ENCODE measurements around the gene MXD4.

MXD4 gene, protein sequence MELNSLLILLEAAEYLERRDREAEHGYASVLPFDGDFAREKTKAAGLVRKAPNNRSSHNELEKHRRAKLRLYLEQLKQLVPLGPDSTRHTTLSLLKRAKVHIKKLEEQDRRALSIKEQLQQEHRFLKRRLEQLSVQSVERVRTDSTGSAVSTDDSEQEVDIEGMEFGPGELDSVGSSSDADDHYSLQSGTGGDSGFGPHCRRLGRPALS

DNA sequence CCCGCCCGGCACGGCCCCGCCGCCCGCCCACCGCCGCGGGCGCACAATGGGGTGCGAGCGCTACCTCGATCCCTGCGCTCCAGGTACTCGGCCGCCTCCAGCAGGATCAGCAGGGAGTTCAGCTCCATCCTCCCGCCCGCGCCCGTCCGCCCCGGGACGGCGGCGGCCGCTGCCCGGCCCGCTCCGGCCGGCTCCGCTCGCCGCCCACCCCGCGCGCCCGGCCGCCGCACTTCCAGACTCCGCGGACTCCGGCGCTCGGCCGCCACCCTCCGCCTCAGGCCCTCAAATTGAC is at the start of gene MXD4:
TSS of gene MXD4 (minus strand) at position 257 of the 292 bp plus-strand sequence. CDS start at position 128, 129 bp downstream.
- DNase-seq: no peak

DNA sequence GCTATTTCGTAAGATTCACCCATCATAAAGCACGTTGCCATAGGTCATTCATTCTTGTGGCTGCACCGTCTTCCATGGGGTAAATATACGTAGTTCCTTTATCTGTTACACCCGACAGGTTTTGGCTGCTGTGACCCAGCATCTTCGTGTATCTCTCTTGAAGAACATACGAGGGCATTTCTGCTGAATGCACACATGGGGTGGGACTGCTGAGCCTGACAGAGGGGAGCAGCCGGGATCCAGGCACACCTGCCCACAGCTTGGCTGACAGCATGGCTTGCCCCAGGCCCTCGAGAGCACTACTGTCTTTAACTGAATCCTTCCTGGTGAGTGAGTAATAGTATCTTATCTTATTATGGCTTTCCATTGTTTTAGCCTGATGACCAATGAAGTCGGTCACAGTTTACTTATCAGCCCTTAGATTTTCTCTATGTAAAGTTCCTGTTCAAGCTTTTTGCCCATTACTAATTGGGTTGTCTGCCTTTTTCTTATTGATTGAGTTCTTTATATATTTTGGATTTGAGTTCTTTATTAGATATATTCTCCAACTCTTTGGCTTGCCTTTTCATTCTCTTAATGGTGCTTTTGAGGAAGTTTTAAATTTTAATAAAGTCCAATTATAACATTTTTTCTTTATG is 45.0 kb upstream of the MXD4 start:
- DNase-seq: no peak

DNA sequence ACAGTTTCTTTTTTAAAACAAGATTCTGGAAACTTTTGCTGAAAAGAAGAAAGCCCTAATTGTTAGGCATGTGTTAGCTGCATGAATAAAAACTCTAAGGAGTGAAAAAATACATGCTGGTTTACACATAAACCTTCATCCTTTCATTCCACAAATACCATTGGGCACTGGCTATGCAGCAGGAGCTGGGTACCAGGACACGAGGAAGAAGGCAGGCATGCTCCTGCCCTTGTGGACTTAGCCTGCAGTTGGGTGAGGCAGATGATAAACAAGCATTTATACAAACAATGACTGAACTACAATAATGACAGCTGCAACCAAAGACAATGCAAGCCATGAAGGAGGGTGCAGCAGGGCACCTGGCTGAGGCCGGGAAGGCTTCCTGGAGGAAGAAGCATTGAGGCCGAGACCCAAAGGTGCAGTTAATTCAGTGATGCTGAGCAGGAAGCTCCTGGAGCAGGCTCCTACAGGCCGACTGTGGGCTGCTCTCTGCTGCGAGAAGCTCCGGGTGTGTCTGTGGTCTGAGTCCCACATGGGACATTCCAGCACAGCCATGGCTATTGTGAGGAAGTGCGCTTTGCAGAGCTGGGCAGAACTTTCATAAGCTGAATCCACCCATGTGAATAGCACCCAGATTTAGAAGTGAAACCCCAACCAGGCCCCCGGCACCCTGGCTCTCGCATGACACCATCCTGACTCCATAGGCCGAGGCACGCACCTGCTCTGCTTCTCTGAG is 44.0 kb upstream of the MXD4 start:
- no peak for DNase-seq

DNA sequence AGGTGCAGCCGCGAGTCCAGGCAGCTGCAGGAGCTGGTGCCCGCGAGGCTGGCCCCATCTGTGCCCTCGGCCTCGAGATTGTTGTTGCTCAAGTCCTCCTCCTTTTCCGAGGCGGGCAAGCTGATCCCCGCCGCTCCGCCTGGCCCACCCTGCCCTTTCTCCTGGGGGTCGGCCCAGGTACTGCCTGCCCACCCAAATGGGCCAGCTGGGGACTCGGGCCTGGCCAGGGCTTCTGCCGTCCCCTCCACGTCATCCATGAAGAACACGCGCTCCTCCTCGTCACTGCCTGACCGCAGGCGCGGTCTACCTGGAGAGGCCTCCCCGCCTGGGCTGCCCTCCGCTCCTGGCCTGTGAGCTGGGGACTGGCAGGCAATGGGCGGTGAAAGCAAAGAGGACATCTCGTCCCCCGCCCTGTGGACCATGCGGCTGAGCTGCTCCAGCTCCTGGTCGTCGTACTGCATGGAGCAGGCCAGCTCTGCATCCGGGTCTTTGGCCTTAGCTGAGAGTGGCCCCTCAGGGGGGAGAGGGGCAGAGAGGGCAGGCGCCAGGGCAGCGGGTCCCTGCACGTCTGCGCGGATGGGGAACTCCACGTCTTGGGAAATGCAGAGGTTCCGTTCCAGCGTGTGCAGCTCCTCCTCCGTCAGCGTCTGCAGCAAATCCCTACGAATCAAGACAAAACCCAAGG is 43.1 kb upstream of the MXD4 start:
- no peak for DNase-seq

DNA sequence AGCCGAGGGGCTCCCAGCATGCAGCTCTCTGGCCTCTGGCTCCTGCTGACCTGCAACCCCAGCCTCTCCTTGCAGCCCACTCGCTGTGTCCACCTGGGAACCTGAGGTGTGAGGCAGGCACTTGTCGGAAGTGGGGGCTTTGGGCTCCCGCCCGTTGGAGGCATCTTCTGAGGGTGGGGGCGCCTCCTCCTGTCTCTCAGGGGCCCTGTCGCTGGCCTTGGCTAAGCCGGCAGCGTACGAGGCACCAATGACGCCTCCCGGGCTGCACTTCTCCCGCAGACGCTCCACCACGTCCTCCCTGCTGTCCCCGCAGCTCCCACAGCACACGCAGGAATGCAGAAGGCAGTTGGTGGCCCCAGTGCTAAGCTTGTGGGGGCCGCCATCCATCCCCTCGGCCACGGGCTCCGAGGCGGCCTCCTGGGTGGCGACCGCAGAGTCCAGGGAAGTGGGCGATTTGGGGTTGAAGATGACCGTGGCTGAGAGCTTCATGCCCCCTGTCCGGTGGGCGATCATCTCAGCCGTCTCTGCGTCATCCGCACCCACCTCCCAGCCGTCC is 42.5 kb upstream of the MXD4 start:
- DNase-seq: no peak

DNA sequence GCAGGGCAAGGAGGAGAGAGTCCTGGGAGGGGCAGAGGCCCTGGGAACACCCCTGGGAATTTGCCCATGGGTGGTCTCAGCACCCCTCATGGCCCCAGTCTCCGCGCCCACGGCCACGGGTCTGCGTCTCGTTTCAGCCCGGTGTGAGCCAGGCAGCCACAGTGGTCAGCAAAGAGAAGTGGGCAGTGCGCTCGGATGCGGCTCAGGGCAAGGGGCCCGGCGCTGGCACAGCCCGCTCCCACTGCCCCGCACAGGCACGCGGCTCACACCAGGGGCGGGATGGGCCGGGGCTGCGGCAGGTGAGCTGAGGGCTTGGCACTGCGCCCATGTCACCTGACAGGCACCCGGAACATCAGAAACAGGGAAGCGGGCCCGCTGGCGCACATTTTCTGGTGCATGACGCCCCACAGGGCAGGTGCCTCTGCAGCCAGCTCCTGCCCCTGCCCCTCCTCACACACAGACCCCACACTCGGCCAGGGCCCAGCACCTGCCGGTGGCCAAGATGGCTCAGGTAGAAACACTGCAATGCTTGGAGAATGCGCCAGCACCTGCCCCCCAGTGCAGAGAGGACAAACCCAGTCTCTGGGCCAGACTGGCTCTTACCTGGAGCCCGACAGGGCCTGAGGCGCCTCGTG is 41.9 kb upstream of the MXD4 start:
- DNase-seq: no peak

DNA sequence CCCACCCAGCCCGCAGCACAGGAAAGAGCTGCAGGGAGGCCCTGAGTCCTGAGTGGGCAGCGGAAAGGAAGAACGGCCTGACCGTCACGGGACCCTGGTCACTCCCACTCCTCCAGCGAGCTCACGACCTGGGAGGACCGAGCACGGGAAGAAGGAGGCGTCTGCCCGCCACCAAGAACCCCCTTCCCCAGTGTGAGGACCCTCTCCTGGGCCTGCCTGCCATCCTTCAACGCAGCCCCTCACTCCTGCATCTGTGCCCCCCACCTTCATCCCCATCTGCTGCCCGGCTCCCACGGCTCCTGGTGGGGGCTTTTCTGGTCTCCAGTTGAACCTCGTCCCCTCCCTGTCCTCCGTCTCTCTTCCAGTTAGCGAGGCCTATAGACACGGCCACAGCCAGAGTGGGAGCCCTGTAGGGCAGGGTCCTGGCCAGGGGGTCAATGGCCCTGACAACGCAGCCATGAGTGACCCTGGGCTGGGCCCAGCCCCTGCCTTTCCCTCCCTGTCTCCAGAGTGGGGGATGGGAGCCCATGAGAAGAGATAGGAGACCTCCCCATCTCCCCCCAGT is 41.3 kb upstream of the MXD4 start:
- DNase-seq: no peak

DNA sequence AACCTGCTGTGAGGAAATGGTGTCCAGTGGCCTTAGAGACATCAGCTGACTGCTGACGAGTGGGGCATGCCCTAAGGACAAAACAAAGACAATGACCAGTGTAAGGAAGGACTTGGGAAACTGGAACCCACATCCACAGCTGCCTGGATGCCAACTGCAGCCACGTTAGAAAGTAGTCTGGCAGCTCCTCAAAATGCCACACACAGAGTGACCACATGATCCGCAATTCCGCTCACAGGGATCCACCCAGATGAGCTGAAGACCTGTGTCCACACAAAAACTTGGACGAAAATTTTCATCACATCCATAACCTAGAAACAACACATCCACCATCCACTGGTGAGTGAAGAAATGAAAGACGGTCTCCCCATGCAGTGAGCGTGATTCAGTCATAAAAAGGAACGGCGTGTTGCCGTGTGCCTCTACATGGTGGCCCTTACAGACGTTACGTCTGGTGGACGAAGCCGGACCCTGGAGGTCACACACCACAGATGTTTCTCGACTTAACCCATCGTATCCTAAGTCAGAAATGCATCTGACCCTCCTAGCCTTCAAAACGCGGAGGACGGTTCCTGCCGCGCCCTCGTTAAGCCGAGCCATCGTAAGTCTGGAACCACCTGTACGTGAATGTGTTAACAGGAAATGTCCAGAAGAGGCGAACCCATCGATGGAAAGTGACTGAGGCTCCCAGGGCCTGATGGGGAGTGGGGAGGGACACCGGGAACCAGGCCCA is 40.6 kb upstream of the MXD4 start:
- no peak for DNase-seq

DNA sequence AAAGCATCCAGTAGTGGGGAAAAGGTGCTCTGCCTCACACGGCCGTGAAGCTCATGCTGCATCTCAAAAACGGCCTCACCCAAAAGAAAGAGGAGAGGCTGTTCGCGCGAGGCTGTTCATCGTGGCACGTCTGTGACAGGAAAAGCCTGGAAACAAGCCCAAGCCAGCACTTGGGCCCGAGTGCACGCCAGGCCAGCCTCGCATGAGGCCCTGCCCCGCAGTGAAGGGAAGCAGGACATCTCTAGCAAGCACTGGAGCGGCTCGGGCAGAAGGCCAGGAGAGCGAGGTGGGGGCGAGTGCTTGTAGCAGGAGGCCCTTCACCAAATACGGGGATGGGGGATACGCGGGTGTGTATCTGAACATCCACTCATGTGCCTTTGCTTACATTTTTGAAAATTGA is 39.9 kb upstream of the MXD4 start:
- DNase-seq: no peak

DNA sequence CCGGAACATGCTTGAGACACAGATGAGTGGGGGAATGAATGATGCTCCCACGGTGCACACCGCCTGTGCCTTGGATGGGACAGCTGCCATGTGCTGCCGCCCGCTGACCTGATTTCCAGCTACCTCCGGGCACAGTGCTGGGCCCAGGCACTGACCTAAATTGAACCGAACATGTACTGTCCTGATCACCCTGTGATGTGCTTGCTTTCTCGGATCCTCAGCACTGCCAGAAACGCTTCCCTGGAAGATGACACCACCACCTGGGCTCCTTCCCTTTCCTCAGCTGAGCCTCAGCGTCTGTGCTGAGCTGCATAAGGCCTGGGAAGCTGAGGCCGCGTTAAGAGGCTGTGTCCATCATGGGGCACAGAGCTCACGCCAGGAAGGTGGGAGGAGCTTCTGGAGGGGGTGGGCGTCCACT is 39.3 kb upstream of the MXD4 start:
- no peak for DNase-seq

DNA sequence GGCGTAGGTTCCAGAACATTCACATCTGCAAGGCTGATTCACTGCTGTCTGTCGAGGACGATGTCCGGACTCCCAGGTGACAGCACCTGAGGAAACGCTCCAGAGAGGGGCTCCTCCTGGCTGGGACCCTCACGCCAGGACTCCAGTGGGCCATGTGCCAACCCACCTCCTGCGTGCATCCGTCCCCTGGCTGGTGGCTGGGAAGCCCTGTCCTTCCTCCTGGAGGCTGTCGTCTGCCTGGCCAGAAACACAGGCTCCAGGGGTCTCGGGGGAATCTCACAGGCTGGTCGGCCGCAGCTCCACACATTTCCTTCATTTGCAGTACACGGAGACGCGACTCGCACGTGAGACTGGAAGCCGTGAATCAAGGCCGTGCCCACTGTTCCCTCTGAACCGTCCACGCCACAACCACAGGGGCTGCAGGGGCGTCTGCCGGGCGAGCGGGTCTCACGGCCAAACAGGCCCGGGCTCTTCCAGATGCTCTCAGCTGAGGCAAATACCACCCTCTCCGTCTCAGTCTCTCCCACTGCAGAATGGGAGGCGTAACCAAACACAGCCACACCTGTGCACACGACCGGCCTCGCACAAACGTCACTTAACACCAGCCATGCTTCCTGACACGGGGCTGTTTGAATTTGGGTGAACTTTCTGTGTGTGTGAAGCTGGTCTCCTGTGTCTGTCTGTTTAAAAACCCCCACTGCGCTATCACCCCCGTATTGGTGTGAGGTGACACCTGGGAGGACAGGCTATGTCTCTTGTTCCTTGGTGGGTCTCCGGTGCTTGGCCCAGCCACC is 38.7 kb upstream of the MXD4 start:
- DNase-seq: no peak

DNA sequence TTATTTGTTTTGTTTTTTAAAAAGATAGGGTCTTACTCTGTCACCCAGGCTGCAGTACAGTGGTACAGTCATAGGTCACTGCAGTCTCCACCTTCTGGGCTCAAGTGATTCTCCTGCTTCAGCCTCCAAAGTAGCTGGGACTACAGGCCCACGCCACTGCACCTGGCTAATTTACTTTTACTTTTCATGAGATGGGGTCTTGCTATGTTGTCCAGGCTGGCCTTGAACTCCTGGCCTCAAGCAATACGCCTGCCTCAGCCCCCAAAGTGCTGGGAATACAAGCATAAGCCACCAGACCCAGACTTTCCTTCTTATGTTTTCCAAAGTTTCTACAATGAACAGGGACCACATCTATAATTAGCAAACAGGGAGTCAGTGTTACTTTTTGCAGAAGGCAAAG is 37.9 kb upstream of the MXD4 start:
- DNase-seq: no peak

DNA sequence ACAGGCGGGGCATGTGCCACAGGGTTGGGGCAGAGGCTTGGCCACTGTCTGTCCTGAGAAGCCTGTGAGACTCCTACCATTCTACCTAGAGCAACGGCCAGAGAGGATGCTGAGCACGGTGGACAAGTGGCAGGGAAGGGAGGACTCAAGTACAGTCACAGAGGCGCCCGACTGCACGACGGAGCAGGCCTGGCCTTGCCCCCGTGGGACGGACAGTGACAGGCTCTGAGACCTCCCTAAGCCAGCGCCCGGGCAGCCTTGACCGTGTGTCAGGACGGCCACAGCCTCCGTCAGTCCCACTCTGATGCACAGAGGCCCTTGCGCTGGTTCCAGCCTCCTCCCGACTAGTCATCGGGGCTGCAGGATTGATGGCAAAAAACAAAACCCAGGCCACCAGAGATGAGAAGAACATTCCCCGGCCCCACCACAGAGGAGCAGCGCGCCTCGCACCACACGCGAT is 36.7 kb upstream of the MXD4 start:
- DNase-seq: no peak

DNA sequence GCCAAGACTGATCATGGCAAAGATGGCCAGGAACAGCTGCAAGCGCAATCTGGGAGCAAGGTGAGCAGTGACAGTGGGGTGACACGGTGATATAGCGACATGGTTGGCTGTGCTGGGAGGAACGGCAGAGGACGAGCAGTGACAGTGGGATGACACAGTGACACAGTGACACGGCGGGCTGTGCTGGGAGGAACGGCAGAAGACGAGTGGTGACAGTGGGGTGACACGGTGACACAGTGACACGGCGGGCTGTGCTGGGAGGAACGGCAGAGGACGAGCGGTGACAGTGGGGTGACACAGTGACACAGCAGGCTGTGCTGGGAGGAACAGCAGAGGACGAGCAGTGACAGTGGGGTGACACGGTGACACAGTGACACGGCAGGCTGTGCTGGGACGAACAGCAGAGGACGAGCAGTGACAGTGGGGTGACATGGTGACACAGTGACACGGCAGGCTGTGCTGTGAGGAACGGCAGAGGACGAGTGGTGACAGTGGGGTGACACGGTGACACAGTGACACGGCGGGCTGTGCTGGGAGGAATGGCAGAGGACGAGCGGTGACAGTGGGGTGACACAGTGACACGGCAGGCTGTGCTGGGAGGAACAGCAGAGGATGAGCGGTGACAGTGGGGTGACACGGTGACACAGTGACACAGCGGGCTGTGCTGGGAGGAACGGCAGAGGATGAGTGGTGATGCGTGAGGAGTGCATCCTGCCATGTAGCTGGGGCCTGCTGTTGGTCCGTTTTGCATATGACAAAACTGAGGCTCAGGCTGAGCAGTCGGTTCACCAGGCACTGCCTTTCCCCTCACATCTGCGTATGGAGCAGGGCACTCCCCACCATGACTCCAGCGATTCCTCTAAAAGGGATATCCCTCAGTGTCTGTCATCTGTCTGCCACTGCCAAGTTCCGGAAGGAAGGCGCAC is 36.0 kb upstream of the MXD4 start:
- DNase-seq: no peak

DNA sequence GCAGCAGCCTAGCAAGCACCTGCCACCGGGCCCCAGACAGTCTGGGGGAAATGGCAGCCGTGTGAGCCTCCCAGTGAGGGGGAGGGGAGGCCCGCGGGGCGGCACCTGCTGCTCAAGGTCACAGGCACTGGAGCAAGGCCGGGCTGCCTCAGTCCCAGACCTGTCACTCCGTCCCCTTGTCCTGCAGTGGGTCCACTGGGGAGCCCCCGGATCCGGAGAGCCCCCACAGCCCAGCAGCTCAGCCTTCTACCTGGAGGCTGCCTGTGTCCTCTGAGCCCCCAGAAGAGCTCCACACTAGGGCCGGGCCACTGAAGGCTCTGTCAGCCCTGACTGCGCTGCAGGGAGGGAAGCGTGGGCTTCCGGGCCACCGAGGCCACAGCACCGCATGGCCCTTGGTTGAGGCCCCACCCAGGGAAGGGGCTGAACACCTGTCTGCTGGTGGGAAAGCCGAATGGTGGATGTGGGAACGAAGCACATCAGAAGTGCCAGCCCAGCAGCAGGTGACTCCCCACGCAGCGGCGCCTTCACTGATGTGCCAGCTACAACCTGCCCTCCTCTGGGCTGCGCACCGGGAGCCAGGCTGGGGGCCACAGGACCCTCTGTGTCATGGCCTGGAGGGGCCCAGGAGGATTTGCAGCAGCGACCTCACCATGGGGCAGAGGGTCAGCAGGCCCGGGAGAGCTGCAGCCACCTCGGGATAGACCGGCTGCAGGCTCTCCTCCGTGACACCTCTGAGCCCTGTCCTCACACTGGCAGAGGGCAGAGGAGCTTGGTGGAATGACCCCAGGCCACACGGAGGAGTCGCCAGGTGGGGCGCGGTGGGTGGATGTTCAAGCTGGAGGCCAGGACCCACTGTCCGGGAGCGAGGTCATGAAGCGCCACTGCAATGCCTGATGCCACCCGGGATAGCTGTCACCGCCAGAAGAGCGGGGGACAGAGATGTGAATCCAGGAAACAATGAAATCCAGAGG is 35.0 kb upstream of the MXD4 start:
- no peak for DNase-seq

DNA sequence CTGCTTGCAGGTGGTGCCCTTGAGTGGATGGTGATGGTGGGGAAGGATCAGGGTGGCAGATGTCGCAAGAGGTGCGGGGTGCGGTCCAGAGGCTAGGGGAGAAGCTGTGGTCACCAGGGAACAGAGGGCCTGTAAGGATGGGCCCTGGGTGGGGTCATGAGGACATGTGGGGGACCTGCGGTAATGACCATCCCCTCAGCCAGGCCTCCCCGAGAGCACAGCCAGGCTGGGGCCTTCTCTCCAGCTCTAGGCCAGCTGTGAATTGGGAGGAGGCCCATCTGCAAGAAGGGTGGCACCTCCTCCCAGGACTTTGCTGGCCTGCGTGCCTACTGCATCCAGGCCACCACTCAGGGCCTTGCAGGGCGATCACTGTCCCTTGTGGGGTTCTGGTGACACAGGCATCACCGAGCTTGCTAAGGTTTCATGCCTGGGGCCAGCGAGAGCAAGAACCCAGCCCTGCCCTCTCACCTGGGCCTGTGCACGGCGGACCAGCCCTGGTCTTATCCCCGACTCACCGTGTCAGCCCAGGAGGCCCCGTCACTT is 34.1 kb upstream of the MXD4 start:
- DNase-seq: no peak

DNA sequence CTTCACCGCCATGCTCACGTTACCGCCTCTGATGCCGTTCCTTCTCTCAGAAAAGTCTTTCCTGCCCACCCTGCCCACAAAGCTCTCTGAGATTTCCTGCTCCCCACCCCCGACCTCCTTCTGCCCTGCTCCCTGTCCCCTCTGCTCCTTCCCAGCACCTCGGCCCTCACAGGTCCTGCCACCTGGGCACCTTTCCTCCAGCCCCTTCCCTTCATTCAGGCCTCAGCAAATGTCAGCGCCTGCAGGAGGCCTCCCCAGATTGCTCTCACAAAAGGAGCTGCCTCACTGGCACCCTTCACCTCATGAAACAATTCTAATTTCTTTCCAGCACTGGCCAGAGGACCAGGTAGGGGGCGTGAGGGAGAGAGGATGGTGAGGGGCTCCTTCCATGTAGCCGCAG is 33.6 kb upstream of the MXD4 start:
- no peak for DNase-seq

DNA sequence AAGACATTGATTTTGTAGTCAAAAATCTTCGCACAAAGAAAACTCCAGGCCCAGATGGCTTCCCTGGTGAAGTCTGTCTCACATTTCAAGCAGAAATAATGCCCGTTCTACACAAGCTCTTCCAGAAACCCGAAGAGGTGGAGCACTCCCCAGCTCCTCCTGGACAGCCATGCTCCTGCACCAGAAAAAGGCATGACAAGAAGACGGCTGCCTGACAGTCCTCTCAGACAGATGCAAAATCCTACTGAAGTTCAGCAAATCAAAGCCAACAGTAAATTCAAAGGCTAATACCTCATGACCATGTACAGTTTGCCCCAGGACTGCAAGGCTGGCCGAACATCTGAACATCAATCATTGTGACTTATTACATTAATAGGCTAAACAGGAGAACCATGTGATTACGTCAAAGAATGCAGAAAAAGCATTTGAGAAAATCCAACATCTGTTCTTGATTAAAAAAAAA is 30.8 kb upstream of the MXD4 start:
- no peak for DNase-seq
